ENCODE measurements around the gene CACNA1C. TPM values are rescaled to one million over a fixed set of nuclear protein-coding genes. Genes with fewer than 3 reads are reported as not detected.

The CACNA1C gene
- total RNA-seq, 4 donors from 2014 or later: 44.1 to 104 (median 49.4) TPM

DNA sequence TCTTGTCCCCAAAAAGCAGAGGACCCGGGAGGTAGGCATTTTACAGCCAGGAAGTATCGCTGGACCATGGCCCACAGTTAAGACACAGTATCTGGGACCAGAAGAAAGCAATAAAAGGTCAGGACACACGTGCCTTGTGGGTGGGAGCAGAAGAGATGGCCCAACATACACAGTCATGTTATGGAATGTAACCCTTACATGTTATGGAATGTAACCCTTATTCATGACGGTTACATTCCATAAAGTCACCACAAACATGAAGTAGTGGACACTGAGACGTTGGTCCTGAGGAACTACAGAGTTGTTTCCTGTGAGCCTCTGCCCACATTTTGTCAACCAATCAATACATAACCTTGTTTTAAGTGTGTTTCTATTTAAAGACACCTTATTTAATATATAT lies 456.4 kb downstream of the CACNA1C start:
- Histone ChIP-seq H3K9me3 (no peaks in the 10 kb centered on the region), H3K4me3 (no peak overlapping the region), H3K36me3 (peaks cover 0 to 52% (median 40%) of the 10 kb centered on the region in 4 donors), H3K4me1 (peaks cover 0 to 4% (median 0%) of the 10 kb centered on the region in 4 donors), H3K27me3 (no peaks in the 10 kb centered on the region), H3K27ac (replicated peaks in 1 of 4) (no peak overlapping the region)
- no peak for TF ChIP-seq EP300 (IDR thresholded peaks at IDR 0.05)
- TF ChIP-seq, protein P1, sequence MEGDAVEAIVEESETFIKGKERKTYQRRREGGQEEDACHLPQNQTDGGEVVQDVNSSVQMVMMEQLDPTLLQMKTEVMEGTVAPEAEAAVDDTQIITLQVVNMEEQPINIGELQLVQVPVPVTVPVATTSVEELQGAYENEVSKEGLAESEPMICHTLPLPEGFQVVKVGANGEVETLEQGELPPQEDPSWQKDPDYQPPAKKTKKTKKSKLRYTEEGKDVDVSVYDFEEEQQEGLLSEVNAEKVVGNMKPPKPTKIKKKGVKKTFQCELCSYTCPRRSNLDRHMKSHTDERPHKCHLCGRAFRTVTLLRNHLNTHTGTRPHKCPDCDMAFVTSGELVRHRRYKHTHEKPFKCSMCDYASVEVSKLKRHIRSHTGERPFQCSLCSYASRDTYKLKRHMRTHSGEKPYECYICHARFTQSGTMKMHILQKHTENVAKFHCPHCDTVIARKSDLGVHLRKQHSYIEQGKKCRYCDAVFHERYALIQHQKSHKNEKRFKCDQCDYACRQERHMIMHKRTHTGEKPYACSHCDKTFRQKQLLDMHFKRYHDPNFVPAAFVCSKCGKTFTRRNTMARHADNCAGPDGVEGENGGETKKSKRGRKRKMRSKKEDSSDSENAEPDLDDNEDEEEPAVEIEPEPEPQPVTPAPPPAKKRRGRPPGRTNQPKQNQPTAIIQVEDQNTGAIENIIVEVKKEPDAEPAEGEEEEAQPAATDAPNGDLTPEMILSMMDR (IDR thresholded peaks at IDR 0.05): no peak
- TF ChIP-seq POLR2AphosphoS5 (IDR thresholded peaks at IDR 0.05): no peak
- no peak for TF ChIP-seq POLR2A (IDR thresholded peaks at IDR 0.05; ENCODE audit: low read depth)
- no peak for DNase-seq (ENCODE audit: extremely low spot score)
- 92% methylated on average over 5 of the region's 5 CpGs for WGBS
- intact Hi-C loops (cut with DNase I): no loop called here

DNA sequence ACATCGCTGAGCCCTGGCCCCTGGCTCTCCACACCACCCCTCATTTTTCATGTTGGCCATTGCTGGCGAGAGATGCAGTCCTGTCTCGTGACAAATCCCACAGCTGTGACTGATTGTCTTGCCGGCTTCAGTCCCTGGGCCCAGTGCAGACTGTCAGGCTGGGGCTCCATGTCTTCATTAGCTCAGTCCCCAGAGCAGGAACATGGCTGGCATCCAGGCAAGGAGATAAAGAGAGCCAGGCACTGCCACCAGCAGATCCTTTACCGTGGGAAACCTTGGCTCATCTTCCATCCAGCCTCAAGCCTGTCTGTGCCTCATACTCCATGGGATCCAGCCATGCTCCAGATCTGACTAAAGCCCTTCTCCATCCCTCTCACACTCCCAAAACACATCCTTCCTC lies 457.3 kb downstream of the CACNA1C start:
- 77% methylated on average over 5 of the region's 5 CpGs for WGBS
- H3K36me3 ChIP-seq: peaks cover 0 to 52% (median 37%) of the 10 kb centered on the region in 4 donors

DNA sequence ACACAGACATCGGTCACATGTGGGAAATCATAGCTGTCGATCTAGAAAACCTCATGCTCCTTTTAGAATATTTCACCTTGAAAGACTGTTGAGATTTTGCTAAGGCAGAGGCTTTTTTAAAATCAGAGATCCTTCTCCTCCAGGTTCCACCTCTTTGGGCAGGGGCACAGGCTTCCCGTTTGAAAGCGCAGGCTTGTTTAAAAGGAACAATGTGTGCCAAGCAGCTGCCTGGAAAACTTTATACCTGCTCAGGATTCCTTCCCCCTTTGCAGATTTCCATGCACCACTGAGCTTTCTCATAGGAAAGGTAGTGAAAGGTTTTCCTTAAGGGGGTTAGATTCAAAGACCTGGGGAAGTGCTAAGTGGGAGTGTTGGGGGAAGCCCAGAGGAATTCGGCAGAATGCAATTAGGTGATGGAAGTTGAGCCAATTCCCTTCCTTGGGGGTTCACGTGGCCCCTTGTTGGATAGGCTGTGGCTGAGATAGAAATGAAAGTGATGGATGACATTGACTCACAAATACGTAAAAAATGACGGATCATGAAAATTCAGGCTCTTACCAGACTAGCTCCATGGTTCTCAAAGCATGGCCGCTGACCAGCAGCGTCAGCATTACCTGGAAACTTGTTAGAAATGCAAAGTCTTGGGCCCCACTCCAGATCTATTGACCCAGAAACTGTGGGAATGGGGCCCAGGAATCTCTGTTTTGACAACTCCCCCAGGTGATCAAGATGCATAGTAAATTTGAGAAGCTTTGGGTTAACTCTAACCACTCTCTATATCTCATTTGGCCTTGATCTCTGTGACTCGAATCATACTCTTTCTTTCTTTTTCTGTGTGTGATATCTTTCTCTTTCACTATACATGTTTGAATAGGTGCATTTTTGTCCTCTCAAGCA lies 460.6 kb downstream of the CACNA1C start:
- Histone ChIP-seq H3K9me3 (no peaks in the 10 kb centered on the region), H3K27ac (replicated peaks in 1 of 4) (no peak overlapping the region), H3K36me3 (peaks cover 0 to 68% (median 35%) of the 10 kb centered on the region in 4 donors), H3K4me1 (peaks cover 0 to 4% (median 0%) of the 10 kb centered on the region in 4 donors), H3K27me3 (no peaks in the 10 kb centered on the region), H3K4me3 (no peak overlapping the region)
- no peak for DNase-seq (ENCODE audit: extremely low spot score)
- TF ChIP-seq POLR2AphosphoS5 (IDR thresholded peaks at IDR 0.05) (no peak), EP300 (IDR thresholded peaks at IDR 0.05) (no peak), POLR2A (IDR thresholded peaks at IDR 0.05; ENCODE audit: low read depth) (no peak)
- TF ChIP-seq, protein P1 (IDR thresholded peaks at IDR 0.05): no peak
- intact Hi-C loops (cut with DNase I): no loop called here
- WGBS: 77% methylated on average over 11 of the region's 11 CpGs

More for the DNA sequence above, 457.3 kb downstream of the CACNA1C start:
- no peak overlapping the region for H3K27ac ChIP-seq (replicated peaks in 1 of 4)
- no peaks in the 10 kb centered on the region for H3K27me3 ChIP-seq
- no peak for DNase-seq (ENCODE audit: extremely low spot score)
- intact Hi-C loops (cut with DNase I): no loop called here
- no peaks in the 10 kb centered on the region for H3K9me3 ChIP-seq
- H3K4me3 ChIP-seq: no peak overlapping the region
- TF ChIP-seq POLR2AphosphoS5 (IDR thresholded peaks at IDR 0.05): no peak
- no peak for TF ChIP-seq EP300 (IDR thresholded peaks at IDR 0.05)
- no peak for TF ChIP-seq POLR2A (IDR thresholded peaks at IDR 0.05; ENCODE audit: low read depth)
- TF ChIP-seq, protein P1 (IDR thresholded peaks at IDR 0.05): no peak
- peaks cover 0 to 4% (median 0%) of the 10 kb centered on the region in 4 donors for H3K4me1 ChIP-seq

DNA sequence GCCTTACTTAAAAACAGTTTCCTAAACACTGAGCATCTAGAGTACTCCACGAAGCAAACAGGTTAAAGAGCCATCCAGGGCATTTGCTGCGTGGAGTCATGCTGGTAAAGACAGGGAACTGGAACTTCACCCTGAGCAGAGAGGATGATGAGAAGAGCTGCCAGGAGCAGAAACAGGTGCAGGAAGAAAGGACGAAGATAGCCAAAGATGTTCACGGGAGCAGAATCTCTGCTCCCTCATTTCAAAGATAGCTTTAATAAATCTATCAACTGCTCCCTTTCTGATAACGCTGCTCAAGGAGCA lies 461.2 kb downstream of the CACNA1C start:
- H3K27ac ChIP-seq (replicated peaks in 1 of 4): no peak overlapping the region
- no peaks in the 10 kb centered on the region for H3K9me3 ChIP-seq
- TF ChIP-seq POLR2AphosphoS5 (IDR thresholded peaks at IDR 0.05) (no peak), POLR2A (IDR thresholded peaks at IDR 0.05; ENCODE audit: low read depth) (no peak), EP300 (IDR thresholded peaks at IDR 0.05) (no peak)
- TF ChIP-seq, protein P1 (IDR thresholded peaks at IDR 0.05): no peak
- no peaks in the 10 kb centered on the region for H3K27me3 ChIP-seq
- no peak overlapping the region for H3K4me3 ChIP-seq
- 80% methylated on average over 5 of the region's 5 CpGs for WGBS
- intact Hi-C loops (cut with DNase I): no loop called here
- H3K4me1 ChIP-seq: peaks cover 0 to 4% (median 0%) of the 10 kb centered on the region in 4 donors
- H3K36me3 ChIP-seq: peaks cover 0 to 73% (median 36%) of the 10 kb centered on the region in 4 donors
- DNase-seq (ENCODE audit: extremely low spot score): no peak
